H9 (cell line): ENCODE measurements around the gene LARP4. TPM values are rescaled to one million over a fixed set of nuclear protein-coding genes. Genes with fewer than 3 reads are reported as not detected.
A peak's percentile ranks its signal among the peaks of the same experiment; 100 is the strongest.

Experiments
- DNase-seq: peaks from one replicate; pipeline ENCODE4 v3.0.0-alpha.2; 2017
- H2AFZ ChIP-seq: one replicate; pipeline ENCODE4 v1.6.1; 2013; ENCODE audit warnings: mild to moderate bottlenecking, low read length, control low read depth, moderate library complexity
- H2AK5ac ChIP-seq: 2 replicates; pipeline ENCODE4 v1.6.1; 2013; ENCODE audit warnings: low read length, control low read depth, mixed read lengths; ENCODE audit not compliant: insufficient read length
- H2BK120ac ChIP-seq: one replicate; pipeline ENCODE4 v1.6.1; 2013; ENCODE audit warnings: low read depth, mild to moderate bottlenecking, low read length, control low read depth, inconsistent platforms; ENCODE audit not compliant: poor library complexity, severe bottlenecking
- H2BK12ac ChIP-seq: 2 replicates; pipeline ENCODE4 v1.6.1; 2013; ENCODE audit warnings: low read length, control low read depth, mixed read lengths, low read depth; ENCODE audit not compliant: insufficient read length
- H2BK15ac ChIP-seq: 2 replicates; pipeline ENCODE4 v1.6.1; 2013; ENCODE audit warnings: low read depth, low read length, control low read depth
- H2BK20ac ChIP-seq: one replicate; pipeline ENCODE4 v1.6.1; 2013; ENCODE audit warnings: low read depth, mild to moderate bottlenecking, low read length, control low read depth, inconsistent platforms; ENCODE audit not compliant: poor library complexity, severe bottlenecking
- H2BK5ac ChIP-seq: 2 replicates; pipeline ENCODE4 v1.6.1; 2013; ENCODE audit warnings: low read length, control low read depth, mixed read lengths; ENCODE audit not compliant: insufficient read length
- H3K14ac ChIP-seq: 2 replicates; pipeline ENCODE4 v1.6.1; 2013; ENCODE audit warnings: low read length, control low read depth; ENCODE audit not compliant: insufficient read depth
- H3K18ac ChIP-seq: 2 replicates; pipeline ENCODE4 v1.6.1; 2013; ENCODE audit warnings: low read depth, mild to moderate bottlenecking, mixed read lengths, low read length, control low read depth; ENCODE audit not compliant: insufficient read length
- H3K23ac ChIP-seq: 2 replicates; pipeline ENCODE4 v1.6.1; 2013; ENCODE audit warnings: low read length, control low read depth, mixed read lengths, low read depth; ENCODE audit not compliant: insufficient read length
- H3K23me2 ChIP-seq: 2 replicates; pipeline ENCODE4 v1.6.1; 2013; ENCODE audit warnings: low read depth, mild to moderate bottlenecking, mixed read lengths, low read length, control low read depth; ENCODE audit not compliant: insufficient read length, poor library complexity, severe bottlenecking
- H3K27ac ChIP-seq: 2 replicates; pipeline ENCODE4 v1.5.1; 2013; ENCODE audit warnings: low read length, control low read depth, mixed read lengths, low read depth; ENCODE audit not compliant: insufficient read length
- H3K27me3 ChIP-seq: 2 replicates; pipeline ENCODE4 v1.6.1; 2013; ENCODE audit warnings: low read length, control low read depth, inconsistent platforms; ENCODE audit not compliant: insufficient read depth
- H3K4ac ChIP-seq: 2 replicates; pipeline ENCODE4 v1.6.1; 2013; ENCODE audit warnings: low read depth, mild to moderate bottlenecking, control low read depth, inconsistent platforms, low read length, moderate library complexity
- H3K4me1 ChIP-seq: 2 replicates; pipeline ENCODE4 v1.6.1; 2013; ENCODE audit warnings: low read length, control low read depth, inconsistent platforms; ENCODE audit not compliant: insufficient read depth
- H3K4me2 ChIP-seq: 2 replicates; pipeline ENCODE4 v1.6.1; 2013; ENCODE audit warnings: low read length, control low read depth, mixed read lengths; ENCODE audit not compliant: insufficient read length, insufficient read depth
- H3K56ac ChIP-seq: 2 replicates; pipeline ENCODE4 v1.6.1; 2013; ENCODE audit warnings: low read depth, mild to moderate bottlenecking, mixed read lengths, low read length, control low read depth; ENCODE audit not compliant: insufficient read length
- H3K79me1 ChIP-seq: 2 replicates; pipeline ENCODE4 v1.6.1; 2013; ENCODE audit warnings: low read depth, mild to moderate bottlenecking, moderate library complexity, low read length, control low read depth, inconsistent platforms; ENCODE audit not compliant: insufficient read depth, poor library complexity, severe bottlenecking
- H3K79me2 ChIP-seq: 2 replicates; pipeline ENCODE4 v1.6.1; 2013; ENCODE audit warnings: low read length, control low read depth, inconsistent platforms; ENCODE audit not compliant: insufficient read depth
- H3K9ac ChIP-seq: 2 replicates; pipeline ENCODE4 v1.6.1; 2013; ENCODE audit warnings: low read length, control low read depth, mixed read lengths; ENCODE audit not compliant: insufficient read length; ENCODE audit errors: extremely low read depth
- H3K9me3 ChIP-seq: one replicate; pipeline ENCODE4 v1.6.1; 2013; ENCODE audit warnings: low read depth, low read length, inconsistent platforms; ENCODE audit not compliant: control insufficient read depth
- H3T11ph ChIP-seq: one replicate; pipeline ENCODE4 v1.6.1; 2013; ENCODE audit warnings: mild to moderate bottlenecking, low read length, control low read depth, inconsistent platforms
- H4K20me1 ChIP-seq: one replicate; pipeline ENCODE4 v1.6.1; 2013; ENCODE audit not compliant: control insufficient read depth, insufficient read length, insufficient read depth
- H4K5ac ChIP-seq: 2 replicates; pipeline ENCODE4 v1.6.1; 2013; ENCODE audit warnings: low read depth, mild to moderate bottlenecking, mixed read lengths, low read length, control low read depth; ENCODE audit not compliant: insufficient read length
- H4K8ac ChIP-seq: replicated peaks from 2 replicates; pipeline ENCODE4 v1.6.1; 2013; ENCODE audit warnings: low read length, control low read depth, mixed read lengths, low read depth; ENCODE audit not compliant: insufficient read length
- H4K91ac ChIP-seq: 2 replicates; pipeline ENCODE4 v1.6.1; 2013; ENCODE audit warnings: low read depth, mild to moderate bottlenecking, moderate library complexity, mixed read lengths, low read length, control low read depth; ENCODE audit not compliant: insufficient read length
- H3K27ac Mint-ChIP-seq, 3 experiments: 2 replicates in 2 of 3; 3 replicates in 1 of 3; pipeline ENCODE4 v1.8.0; 2020 to 2021; ENCODE audit warnings: mixed read lengths in 3 of 3, mild to moderate bottlenecking in 1 of 3, moderate library complexity in 1 of 3
- H3K27me3 Mint-ChIP-seq: 2 replicates; pipeline ENCODE4 v1.8.0; 2021; ENCODE audit warnings: low read depth, mild to moderate bottlenecking, moderate library complexity, mixed read lengths
- H3K36me3 Mint-ChIP-seq, 3 experiments: 2 replicates in 2 of 3; 3 replicates in 1 of 3; pipeline ENCODE4 v1.8.0; 2020 to 2021; ENCODE audit warnings: low read depth in 3 of 3, mixed read lengths in 3 of 3; ENCODE audit not compliant: insufficient read depth in 1 of 3
- H3K4me1 Mint-ChIP-seq, 2 experiments: 2 replicates each; pipeline ENCODE4 v1.8.0; 2020; ENCODE audit warnings: mixed read lengths in 2 of 2
- H3K4me3 Mint-ChIP-seq, 2 experiments: 2 replicates in 1 of 2; 3 replicates in 1 of 2; pipeline ENCODE4 v1.8.0; 2020 to 2021; ENCODE audit warnings: mild to moderate bottlenecking in 2 of 2, mixed read lengths in 2 of 2, moderate library complexity in 1 of 2
- H3K9me3 Mint-ChIP-seq, 2 experiments: 2 replicates in 1 of 2; 3 replicates in 1 of 2; pipeline ENCODE4 v1.8.0; 2020; ENCODE audit warnings: mild to moderate bottlenecking in 2 of 2, mixed read lengths in 2 of 2, moderate library complexity in 1 of 2
- CTCF ChIP-seq: fragments of 200-600 bp; sonication (generic); conservative IDR thresholded peaks from 3 replicates; pipeline ENCODE4 v1.8.0; 2021; ENCODE audit warnings: antibody characterized with exemption, mild to moderate bottlenecking
- WGBS: extraction: QIAGEN DNeasy Blood & Tissue Kit; methylation state at CpG from one replicate; pipeline ENCODE4 v1.1.7; 2013; ENCODE audit warnings: missing lambda C conversion rate, low lambda C conversion rate, mixed read lengths; ENCODE audit not compliant: insufficient read length; ENCODE audit errors: extremely low coverage; 5-methylcytosine and 5-hydroxymethylcytosine counted together
- total RNA-seq: library from RNA; stranded (reverse); gene quantifications from 2 replicates; pipeline ENCODE4 v1.2.1, GENCODE V29; 2021

LARP4 gene
- total RNA-seq, 1 experiment from 2014 or later = 82.3 TPM

- H3K27me3 Mint-ChIP-seq = no peaks in the 10 kb centered on the region
- H3K4me2 ChIP-seq = no peak overlapping the region
- no peak overlapping the region for H3K23ac ChIP-seq
- no peak overlapping the region for H3K56ac ChIP-seq
- H3K27ac Mint-ChIP-seq = peak overlapping the region in 2 of 3 experiments; percentile 10 to 47; a peak in 4 of 7 replicates
- H4K5ac ChIP-seq = no peak overlapping the region
- H2BK12ac ChIP-seq = no peak overlapping the region
- peaks cover 0 to under 1% of the 10 kb centered on the region in 2 experiments; a peak in 1 of 4 replicates for H3K4me1 Mint-ChIP-seq
- no peaks in the 10 kb centered on the region for H3K23me2 ChIP-seq
- no peak overlapping the region for H2AFZ ChIP-seq
- WGBS = no CpG with 5 or more reads among the region's 4 CpGs
- no peak overlapping the region for H3K4me3 Mint-ChIP-seq
- DNase-seq = no peak
- no peak overlapping the region for H2BK15ac ChIP-seq
- H4K20me1 ChIP-seq = no peaks in the 10 kb centered on the region
- no peaks in the 10 kb centered on the region for H3K27me3 ChIP-seq
- H3K4me1 ChIP-seq = no peaks in the 10 kb centered on the region; the same call in 1 of the 2 replicates
- no peak overlapping the region for H3K9ac ChIP-seq
- H2BK120ac ChIP-seq = no peak overlapping the region
- H3K14ac ChIP-seq = no peak overlapping the region
- peaks cover 5% of the 10 kb centered on the region for H3K79me1 ChIP-seq
- H2BK5ac ChIP-seq = no peak overlapping the region
- H4K8ac ChIP-seq = no peak overlapping the region
- H3K18ac ChIP-seq = no peak overlapping the region
- peaks cover 0 to 3% (median 0%) of the 10 kb centered on the region in 3 experiments; a peak in 1 of 7 replicates for H3K36me3 Mint-ChIP-seq
- no peak overlapping the region for H2BK20ac ChIP-seq
- no peak overlapping the region for H3K27ac ChIP-seq
- no peak overlapping the region for H3T11ph ChIP-seq
- no peak overlapping the region for H2AK5ac ChIP-seq
- no peak overlapping the region for H3K4ac ChIP-seq
- H3K9me3 ChIP-seq = no peaks in the 10 kb centered on the region
- TF ChIP-seq CTCF = no peak
- H3K79me2 ChIP-seq = peaks cover 10% of the 10 kb centered on the region; the same call in 1 of the 2 replicates
- no peak overlapping the region for H4K91ac ChIP-seq
- H3K9me3 Mint-ChIP-seq = no peaks in the 10 kb centered on the region
Measured at GRCh38 chr12:50514526-50515276, 114.0 kb downstream of the LARP4 start.
